Activated CD4-positive, alpha-beta T cell treated with anti-CD3 and anti-CD28 coated beads, Interleukin-2, amount 50 U/mL, for 16 hours (primary cell): ENCODE data around the gene GNG12.

Experiments used
- DNase-seq: peaks from one replicate; pipeline ENCODE4 v3.0.0-alpha.2; 2020

Gene GNG12

GRCh38 chr1:67839826-67840225 is 6.6 kb upstream of the GNG12 start:
- DNase-seq: no peak

GRCh38 chr1:67838180-67838910 is 5.1 kb upstream of the GNG12 start:
- DNase-seq: no peak

- DNase-seq: no peak
Observed at GRCh38 chr1:67836769-67837168, 3.5 kb upstream of the GNG12 start.

DNA sequence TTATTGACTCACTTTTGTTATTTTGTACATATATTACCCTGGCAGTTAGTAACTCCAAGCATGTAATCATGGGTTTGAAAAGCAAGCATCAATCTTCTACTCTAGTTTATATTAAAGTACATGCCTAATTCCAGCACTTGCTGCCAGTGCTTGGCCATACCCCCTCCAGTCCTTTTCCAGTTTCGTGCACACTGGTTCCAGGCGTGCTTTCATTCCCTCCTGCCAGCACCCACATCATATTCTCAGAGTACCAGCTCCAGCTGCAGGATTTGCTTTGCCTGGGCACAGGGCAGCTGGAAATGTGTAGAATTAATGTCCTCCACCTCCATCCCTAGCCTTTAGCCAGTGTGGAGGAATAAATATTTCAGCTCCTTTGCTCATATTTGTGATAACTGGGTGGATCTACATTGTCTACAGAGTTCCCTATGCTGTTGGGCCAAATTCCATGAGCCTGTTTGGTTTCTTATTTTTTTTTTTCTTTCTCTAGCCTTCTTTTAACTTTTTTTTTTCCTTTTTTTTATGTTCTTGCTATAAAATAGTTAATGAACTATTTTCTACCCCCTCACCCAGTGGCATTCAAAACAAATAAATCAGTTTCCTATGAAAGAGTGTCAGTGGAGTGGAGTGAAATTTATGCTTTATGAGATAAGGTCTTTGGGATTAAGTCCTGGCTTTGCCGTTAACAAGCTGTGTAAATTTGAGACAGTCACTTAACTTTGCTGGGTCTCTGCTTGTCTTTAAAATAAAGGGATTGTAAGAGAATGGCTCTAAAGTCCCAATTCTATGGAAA is 2.6 kb upstream of the GNG12 start:
- DNase-seq: no peak

DNA sequence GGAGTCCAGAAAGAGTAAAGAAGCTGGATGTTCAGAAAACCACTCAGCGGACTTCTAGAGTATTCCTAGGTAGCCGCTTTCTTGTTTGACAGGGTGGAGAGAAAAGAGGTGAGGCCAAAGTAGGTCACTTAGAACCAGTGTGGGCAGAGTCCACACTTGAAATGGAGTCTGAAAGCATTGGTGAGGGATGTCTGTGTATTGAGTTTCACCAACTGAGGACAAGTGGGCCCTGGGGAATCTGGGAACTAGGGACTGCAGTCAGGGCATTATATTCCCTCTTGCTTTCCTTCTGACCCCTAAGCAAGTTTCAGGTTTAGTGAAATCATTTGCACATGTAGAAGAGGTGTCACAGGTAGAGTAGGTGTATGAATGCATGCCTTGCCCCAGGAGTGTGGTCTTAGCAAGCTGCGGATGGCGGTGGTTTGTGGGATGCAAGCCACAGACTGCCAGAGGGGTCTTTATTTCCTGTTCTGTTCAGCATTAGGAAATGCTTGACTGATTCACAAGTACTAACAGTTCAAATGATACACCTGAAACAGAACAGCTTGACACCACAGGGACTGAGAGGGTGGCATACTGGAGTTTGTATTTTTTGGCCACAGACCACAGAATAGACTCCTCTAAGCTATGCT is 1.1 kb upstream of the GNG12 start:
- DNase-seq: no peak

GRCh38 chr1:67833602-67833940 is 304 bp upstream of the GNG12 start:
- DNase-seq: no peak

- DNase-seq: no peak
Observed at GRCh38 chr1:67831850-67832513, 1.3 kb downstream of the GNG12 start.

DNA sequence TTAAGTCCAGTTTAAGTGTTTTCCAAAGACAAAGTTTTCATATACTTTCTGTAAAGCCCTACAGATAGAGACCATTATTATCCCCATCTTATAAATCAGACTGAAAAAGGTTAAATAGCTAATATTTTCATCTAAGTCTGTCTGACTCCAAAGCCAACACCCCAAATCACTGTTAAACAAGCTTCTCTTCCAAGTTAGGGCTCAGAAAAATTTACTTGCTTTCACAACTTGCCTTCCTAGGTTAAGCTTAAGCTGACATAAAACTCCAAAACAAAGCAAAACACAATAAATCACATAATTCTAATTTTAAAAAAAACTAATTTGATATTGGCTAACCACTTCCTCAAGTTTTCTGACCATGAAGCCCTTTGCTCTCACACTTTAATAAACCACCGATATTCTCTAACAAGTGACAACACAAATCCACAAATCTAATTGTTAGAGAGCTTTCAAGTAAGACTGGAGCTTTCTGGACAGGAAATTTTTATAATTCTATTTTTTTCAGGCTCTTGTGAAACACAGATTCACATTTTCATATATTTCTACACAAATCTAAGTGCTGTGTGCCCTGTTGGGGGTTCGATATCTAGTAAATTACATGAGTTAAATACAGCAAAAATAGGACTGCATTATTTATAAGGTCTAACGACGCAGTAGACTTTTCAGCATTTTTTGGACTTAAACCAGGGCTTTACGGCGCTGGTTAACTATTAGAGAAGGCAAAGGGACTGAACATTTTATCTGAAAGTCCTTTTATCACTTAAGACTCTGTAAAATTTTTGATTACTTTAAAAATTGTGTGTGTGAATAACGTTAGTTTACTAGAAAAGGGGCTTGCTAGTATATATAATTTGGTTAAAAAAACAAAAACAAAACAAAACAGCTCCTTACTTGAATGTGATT is 2.1 kb downstream of the GNG12 start:
- DNase-seq: no peak

DNA sequence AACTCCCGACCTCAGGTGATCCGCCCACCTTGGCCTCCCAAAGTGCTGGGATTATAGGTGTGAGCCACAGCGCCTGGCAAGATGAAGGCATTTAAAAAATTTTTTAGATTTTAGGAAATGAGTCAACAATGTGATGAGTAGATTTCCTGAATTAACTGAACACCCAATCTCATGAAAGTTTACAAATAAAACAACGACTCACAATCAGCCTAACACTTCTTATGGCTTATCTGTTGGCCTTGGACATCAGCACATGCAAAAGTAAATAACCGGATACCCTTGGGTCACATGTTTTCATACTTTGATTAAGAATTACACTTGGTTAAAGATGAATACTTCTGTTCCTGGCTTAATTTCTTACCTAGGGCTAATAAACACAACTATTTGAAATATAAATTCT is 3.0 kb downstream of the GNG12 start:
- DNase-seq: no peak

GRCh38 chr1:67827688-67828087 is 5.6 kb downstream of the GNG12 start:
- DNase-seq: no peak

DNA sequence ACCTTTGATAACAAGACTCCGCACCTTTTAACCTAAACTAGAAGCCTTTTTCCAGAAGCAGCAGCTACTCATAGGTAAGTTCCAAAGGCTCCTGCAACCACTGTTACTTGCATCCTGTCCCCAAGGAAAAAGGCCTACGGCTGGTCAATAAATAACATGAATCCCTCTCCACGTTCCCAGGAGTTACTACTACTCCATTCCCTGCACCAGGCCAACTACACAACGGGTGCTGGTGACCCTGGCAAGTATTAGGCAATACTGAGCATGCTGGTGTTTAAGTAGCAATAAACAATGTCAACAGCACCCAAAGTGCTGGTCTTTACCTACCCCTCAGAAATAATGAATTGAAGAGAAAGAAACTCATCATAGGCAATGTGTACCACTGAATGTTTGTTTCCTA is 7.7 kb downstream of the GNG12 start:
- no peak for DNase-seq

- DNase-seq: no peak
Observed at GRCh38 chr1:67824766-67825165, 8.5 kb downstream of the GNG12 start.

GRCh38 chr1:67823615-67824014 is 9.7 kb downstream of the GNG12 start:
- DNase-seq: no peak

DNA sequence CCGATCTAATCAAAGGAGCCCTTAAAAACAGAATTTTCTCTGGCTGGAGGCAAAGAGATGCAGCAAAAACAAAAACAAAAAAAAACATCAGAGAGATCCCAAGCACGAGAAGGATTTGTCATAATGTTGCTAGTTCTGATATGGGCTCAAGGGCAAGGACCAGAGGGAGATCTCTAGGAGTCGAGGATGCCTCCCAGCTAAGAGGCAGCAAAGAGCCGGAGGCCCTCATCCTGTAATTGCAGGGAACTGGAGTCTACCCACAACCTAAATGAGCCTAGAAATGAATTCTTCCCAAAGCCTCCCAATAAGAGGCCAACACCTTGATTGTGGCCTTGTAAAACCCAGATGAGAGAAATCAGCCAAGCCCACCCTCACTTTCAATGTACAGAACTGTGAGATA is 12.0 kb downstream of the GNG12 start:
- no peak for DNase-seq

DNA sequence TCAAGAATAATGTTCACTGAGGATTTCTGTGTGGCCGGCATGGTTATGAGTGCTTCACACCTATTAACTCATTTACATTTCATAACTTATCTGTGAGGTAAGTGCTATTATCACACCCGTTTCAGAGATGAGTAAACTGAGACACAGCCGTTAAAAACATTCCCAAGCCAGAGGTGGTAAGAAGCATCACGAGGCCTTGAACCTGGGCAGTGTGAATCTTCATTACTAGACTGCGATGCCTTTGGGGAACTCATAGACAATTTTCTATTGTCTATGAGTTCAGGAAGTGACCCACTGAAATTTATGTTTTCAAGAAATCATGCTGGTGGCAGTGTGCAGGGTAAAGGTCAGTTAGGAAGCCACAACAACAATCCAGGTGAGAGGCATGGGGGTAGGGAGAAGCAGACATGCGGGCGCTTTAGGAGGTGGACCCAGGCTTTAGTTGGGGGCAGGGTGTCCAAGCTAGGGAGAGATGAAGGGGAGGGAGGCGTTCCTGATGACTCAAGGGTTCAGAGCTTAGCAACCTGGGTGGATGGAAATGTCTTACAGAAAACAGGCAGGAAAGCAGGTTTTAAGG is 14.5 kb downstream of the GNG12 start:
- DNase-seq: no peak

DNA sequence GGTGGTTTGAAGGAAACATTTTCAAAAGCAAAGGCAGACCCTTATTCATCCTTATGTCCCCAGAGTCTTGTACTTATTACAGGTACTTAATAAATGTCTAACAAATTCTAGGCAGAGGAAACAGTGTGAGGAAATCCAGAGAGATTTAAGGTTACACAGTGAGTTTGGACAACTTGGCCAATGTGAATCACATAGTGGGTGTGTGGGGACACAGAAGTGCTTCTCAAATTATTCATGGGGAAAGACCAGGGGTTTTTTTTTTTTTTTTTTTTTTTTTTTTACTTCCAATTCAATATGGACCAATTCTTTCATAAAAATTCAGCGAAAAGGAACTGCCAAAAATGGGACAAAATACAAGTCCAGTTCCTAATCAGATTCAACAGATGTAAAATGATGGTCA is 15.1 kb downstream of the GNG12 start:
- no peak for DNase-seq

DNA sequence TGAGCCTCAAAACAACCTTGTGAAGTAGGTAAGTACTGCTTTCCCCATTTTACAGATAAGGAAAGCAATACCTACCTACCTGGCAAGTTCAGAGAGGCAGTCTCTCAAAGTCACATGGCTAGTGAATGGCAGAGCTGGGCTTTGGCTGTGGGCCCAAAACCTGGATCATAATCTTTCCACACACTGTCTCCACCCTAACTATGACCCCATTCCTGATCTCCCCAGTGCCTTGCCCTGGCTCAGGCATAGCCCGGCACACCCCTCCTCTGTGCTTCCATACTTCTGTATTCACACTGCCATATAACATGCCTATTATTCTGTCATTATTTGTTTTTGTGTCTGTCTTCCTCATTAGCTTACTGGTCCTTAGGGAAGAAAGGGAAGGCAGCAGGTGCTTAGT is 15.9 kb downstream of the GNG12 start:
- DNase-seq: no peak

DNA sequence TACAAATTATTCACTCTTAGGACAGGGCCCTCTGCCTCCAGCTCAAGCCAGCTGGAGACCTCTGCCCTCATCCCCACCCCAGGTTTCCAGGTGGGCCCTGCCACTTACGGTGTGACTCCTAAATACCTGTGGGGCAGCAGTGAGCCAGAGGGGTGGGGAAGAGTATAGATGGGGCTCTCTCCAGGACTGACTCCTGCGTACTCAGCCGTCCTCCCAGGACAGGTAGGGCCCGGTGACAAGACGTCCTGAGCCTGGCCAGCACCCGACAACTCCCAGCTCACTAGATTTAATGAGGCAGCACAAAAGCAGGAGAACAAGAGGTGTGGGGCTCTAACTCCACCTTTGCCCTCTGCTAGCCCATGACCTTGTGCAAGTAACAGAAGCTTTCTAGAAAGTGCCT is 16.8 kb downstream of the GNG12 start:
- no peak for DNase-seq

- no peak for DNase-seq
Observed at GRCh38 chr1:67816095-67816475, 17.2 kb downstream of the GNG12 start.

GRCh38 chr1:67815303-67816094 is 17.8 kb downstream of the GNG12 start:
- DNase-seq: no peak

GRCh38 chr1:67814121-67814772 is 19.0 kb downstream of the GNG12 start:
- no peak for DNase-seq
